HL-60/S4 treated with phorbol 12-myristate 13-acetate at 8.2 ng/mL for 4 days and 3 days (cell line): Measurements from ENCODE around the gene UCHL1.
"Not testable (repeated sequence)": the region's sequence is repeated elsewhere in the genome, so short reads cannot be mapped to it uniquely, and the experiment has no call there.

Source experiments
- in situ Hi-C: fragments of 300-500 bp; cut with MboI; formaldehyde crosslinking; loops from 2 replicates; pipeline ENCODE4 v1.15.0; 2022; ENCODE audit warnings: low sequenced_read_pairs

Gene UCHL1

DNA sequence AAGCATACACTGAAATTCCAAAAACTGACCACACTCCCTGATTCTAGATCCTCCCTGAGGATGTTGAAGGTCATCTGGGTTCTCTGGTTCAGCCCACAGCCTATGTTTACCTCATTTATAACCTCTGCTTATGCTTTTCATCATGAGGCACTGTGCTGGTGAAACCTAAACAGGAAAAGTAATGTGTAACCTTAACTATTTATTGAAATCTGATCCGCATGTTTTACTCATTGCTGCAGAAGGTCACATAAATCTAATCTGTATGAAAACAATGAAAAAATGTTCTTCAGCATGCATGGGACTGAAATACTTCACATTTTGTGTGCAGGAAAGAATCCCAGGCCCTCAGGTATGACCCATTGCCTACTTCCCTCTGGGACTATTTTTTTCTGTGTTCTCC, 30.3 kb downstream of the UCHL1 start:
- in situ Hi-C loops = loop anchor here (25.0 kb wide), 1 partner anchor 600 kb away; no protein-coding TSS in a partner anchor

DNA sequence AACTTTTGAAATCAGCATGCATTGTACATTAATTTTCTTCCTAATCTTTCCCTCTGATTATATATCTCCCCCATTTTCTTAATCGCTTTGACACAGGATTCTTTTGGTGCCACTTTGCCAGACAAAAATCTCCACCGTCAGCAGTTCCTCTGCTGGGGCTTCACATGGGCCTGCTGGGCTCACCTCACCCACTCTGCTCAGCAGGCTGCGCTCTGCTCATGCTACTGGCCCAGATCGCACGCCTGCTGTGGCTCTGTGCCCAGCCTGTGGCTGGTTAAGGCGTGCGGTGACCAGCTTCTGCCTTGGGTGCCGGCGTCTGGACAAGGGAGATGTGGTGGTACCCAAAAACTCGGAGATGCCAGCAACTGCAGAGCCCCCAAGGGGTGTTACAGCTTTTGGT, 31.1 kb downstream of the UCHL1 start:
- in situ Hi-C loops = loop anchor here (25.0 kb wide), 1 partner anchor 599 kb away; no protein-coding TSS in a partner anchor

DNA sequence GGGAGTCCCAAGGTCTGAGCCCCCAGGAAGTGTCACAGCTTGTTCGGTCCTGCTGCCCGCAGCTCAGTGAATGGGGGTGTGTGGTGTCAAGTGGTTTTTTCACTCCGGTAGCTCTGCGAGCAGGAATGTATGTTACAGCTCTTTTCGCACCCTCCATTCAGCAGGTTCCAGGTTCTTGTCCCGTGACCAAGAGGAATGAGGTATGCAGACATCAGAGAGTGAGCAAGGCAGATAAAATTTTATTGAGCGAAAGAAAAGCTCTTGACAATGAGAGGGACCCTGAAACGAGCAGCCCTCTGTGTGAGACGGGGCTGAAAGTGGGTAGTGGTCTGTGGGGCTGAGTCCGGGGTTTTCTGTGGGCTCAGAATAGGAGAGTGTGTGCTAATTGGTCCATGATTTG, 31.5 kb downstream of the UCHL1 start:
- in situ Hi-C loops = loop anchor here (25.0 kb wide), 1 partner anchor 599 kb away; no protein-coding TSS in a partner anchor

DNA sequence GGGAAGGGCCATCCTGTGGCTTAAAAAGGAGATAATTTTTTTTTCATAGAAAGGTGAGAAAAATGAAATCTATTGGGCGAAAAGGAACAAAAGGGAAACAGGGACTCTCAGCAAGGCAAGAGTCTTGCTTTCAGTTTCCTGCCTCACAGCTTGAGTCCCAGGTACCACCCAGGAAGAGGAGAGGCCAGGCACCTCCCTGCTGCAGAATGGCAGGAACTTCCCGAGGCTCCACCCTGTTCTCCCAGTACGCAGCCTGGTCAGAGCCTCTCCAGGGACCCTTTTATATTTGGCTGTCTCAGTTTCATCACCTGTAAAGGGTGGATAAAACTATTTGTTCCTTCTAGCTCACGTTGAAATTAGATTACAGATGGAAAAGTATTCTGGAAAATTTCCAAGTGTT, 33.8 kb downstream of the UCHL1 start:
- in situ Hi-C loops = loop anchor here (25.0 kb wide), 1 partner anchor 597 kb away; no protein-coding TSS in a partner anchor

DNA sequence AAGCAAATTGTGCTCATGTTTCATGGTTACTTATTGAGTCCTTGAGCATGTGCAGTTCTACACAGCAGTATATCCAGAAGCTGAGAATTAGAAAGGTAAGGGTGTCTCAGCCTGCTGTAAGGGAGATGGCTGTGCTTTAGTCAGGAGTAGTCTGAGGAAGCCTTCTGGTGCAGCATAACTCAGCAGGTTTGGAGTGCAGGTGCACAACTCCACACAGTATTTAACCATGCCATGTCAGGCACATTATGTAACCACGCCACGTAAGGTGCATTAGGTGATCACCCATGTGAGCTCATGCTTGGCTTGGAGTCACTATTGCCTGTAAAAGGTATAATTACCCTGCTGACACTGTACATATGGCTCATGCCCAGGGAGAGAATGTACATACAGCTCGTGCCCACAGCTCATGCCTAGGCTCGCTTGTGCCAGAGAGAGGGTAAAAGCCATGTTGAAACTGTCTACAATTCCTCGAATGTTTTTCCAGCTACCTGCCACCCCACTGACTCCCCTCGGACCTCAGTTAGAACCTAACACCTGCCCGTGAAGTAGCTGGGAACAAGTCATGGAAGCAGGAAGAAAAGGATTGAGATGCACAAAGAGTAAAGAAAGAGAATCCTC, 37.8 kb downstream of the UCHL1 start:
- in situ Hi-C loops = loop anchor here (25.0 kb wide), 1 partner anchor 593 kb away; no protein-coding TSS in a partner anchor

DNA sequence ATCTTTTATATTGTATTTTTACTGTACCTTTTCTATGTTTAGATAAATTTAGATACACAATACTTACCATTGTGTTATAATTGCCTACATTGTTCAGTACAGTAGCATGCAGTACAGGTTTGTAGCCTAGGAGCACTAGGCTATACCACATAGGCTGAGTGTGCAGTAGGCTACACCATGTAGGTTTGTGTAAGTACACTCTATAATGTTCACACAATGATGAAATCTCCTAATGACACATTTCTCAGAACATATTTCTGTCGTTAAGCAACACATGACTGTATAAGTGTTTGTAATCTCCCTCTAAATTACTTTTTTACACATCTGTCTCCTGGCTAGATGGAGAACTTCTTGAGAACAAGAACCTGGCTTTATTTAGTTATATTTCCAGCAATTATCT, 40.3 kb downstream of the UCHL1 start:
- in situ Hi-C loops = loop anchor here (25.0 kb wide), 1 partner anchor 590 kb away; no protein-coding TSS in a partner anchor

DNA sequence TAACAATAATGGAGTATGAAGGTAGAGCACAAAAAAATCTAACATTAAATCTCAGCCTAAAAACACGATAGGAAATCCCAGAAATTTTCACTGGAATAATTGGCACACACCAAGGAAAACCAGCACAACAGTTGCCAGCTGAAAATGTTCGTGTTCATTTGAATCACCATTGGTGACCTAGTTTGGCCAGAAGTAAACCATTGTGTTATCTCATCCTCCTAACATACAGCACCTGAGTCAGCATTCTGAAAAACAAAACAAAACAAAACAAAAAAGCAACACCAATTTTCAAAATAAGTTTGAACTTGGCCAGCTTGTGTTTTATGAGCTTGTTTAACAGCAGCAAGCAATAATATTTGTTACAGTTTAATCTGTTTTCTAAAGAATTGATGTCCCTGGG, 41.1 kb downstream of the UCHL1 start:
- in situ Hi-C loops = loop anchor here (25.0 kb wide), 1 partner anchor 589 kb away; no protein-coding TSS in a partner anchor

DNA sequence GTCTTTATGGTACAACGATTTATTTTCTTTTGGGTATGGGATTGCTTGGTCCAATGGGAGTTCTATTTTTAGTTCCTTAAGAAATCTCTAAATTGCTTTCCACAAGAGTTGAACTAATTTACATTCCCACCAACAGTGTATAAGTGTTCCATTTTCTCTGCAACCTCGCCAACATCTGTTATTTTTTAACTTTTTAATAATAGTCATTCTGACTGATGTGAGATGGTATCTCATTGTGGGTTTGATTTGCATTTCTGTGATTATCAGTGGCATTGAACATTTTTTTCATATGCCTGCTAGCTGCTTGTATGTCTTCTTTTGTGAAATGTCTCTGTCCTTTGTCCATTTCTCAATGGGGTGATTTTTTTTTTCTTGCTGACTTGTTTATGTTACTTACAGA, 42.8 kb downstream of the UCHL1 start:
- in situ Hi-C loops = loop anchor here (25.0 kb wide), 1 partner anchor 588 kb away; no protein-coding TSS in a partner anchor

DNA sequence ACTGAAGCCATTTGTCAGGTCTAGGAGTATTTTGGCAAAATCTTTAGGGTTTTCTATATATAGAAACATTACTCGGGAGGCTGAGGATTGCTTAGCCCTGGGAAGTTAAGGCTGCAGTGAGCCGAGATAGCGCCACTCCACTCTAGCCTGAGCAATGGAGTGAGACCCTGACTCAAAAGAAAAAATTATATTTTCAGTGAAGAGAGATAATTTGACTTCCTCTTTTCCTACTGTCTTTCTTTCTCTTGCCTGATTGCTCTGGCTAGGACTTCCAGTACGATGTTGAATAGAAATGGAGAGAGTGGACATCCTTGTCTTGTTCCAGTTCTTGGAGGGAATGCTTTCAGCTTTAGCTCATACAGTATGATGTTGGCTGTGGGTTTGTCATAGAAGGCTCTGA, 44.4 kb downstream of the UCHL1 start:
- in situ Hi-C loops = no loop called here

DNA sequence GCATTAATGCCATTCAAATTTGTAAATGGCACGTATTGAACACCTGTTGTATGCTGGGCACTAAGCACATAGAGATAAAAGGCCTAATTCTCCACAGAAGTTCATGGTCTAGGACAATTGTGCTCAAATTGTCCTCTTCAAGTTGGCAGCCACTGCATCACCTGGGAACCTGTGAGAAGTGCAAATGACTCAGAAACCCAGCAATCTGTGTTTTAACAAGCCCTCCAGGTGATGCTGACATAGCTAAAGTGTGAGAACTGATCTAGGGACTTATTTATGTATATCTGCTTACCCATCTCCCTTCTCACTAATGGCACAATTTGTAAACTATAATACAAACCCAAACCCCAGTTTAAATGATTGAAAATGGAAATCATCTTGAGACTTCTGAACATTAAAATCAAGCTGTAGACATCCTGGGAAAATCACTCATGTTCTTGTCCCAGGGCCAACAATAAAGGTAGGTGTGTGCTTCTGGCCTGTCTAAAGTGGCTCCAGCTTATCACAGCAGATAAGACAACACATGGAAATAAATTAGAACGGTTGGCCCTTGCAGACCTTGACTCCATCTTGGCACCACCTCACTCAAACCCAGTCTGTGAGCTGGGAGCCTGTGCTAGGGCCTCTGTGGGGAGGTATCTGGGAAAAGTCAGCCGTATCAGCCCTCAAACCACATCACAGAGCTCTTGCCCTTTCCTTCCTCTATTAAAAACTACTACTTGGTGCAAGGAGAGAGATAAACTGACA, 46.8 kb downstream of the UCHL1 start:
- in situ Hi-C loops = no loop called here

DNA sequence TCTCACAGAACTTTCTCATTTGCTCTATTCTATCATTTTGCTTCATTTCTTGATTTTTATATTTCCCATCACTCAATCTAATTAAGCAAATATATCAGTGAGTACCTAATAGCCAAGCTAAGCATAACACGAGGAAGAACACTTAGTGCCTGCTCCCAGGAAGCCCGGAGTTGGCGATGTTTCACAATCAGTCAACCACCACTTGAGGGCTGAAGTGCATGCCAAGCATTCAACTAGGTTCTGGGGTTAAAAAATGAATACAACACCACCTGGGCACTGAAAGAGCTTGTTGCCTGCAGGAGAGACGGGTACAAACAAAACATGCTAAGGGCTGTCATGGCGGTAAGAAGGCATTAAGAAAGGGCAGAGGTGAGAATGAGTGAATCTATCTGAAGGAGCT, 47.5 kb downstream of the UCHL1 start:
- in situ Hi-C loops = no loop called here

DNA sequence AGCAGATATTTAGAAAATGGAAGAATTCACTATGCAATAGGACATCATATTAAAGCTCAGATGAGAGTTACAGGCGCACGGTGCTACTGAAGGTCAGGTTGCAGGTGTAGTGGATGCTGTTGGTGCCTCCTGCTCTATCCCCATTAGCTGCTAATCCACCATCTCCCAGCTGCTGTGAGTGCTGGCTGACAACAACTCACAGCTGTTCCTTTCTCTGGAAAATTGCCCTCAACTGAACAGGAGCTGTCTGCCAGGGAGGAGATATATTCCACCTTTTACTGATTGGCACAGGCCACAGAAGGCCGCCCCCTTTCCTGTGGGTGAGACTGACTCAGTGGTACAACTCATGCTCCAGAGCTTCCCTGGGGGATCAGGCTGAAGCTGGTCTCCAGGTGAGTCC, 48.7 kb downstream of the UCHL1 start:
- in situ Hi-C loops = no loop called here

DNA sequence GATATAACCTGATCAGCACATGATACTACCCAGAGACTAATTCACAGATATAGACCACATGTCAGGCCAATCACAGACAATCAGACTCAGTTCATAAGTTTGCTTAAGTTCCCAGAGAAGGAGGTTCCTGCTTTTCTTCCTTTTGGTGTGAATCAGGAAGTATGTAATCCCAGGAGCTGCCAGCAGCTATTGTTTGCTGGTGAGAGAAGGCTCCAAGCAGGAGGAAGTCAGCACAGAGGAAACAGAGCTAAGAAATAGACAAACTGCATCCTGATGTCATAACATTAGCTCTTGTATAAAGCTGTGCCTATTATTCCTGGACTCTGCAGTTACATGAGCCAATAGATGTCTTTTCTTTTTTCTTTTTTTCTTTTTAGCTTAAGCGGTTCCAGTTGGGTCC, 50.9 kb downstream of the UCHL1 start:
- in situ Hi-C loops = no loop called here

DNA sequence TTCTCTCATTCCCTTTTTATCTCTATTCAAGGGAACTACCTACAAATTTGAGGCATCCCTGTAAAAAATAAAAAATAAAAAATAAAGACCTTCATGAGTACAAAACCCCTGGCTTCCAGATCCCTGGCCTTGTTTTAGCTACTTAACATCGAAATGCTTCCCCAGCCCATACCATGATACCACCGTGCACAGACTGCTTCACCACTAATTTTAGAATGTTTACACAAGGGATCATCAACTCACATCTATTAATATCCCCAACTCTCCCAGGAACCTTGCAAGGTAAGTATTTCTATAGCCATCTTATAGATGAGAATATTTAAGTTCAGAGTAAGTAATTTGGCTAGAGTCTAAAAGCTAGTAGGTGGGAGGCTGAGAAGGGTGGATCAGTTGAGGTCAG, 51.7 kb downstream of the UCHL1 start:
- in situ Hi-C loops = no loop called here

DNA sequence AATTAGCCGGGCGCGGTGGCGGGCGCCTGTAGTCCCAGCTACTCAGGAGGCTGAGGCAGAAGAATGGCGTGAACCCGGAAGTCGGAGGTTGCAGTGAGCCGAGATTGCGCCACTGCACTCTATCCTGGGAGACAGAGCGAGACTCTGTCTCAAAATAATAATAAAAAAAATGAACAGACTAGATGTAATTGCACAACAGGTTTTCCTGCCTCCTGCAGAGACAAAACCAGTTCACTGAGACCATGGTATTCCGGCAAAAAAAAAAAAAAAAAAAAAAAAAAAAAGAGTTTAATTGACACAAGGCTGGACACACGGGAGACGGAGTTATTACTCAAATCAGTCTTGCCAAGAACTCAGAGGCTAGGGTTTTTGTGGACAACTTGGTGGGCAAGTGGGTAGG, 58.7 kb downstream of the UCHL1 start:
- in situ Hi-C loops = not testable (repeated sequence)

DNA sequence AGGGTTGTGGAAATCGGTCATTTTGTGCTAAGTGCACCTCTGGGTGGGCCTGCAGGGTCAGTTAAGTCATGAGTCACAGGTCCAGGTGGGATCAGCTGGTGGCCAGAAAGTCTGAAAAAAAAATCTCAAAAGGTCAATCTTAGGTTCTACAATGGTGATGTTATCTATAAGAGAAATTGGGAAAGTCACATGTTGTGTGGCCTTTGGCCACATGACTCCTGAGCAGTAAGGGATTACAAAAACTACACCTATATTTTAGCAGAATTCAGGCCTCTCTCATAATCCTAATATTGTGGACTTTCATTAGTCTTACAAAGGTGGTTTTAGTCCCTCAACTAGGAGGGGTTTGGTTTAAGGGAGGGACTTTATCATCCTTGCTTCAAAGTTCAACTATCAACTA, 59.1 kb downstream of the UCHL1 start:
- in situ Hi-C loops = no loop called here
